GM19025 (cell line): ENCODE results near the gene ZNF124.
"Not testable (repeated sequence)": the region's sequence is repeated elsewhere in the genome, so short reads cannot be mapped to it uniquely, and the experiment has no call there.

Experiments used
- ATAC-seq: cut with Tn5 transposase; IDR thresholded peaks from one replicate; pipeline ENCODE4 v1.9.1; 2021; ENCODE audit warnings: mild to moderate bottlenecking, low read depth, moderate library complexity; ENCODE audit not compliant: unreplicated experiment

The ZNF124 gene

GRCh38 chr1:247173431-247173830 is 1.6 kb upstream of the ZNF124 start:
- no peak for ATAC-seq

GRCh38 chr1:247172996-247173395 is 1.2 kb upstream of the ZNF124 start:
- ATAC-seq: no peak

- ATAC-seq: peak; percentile 59
These were observed 377 bp downstream of the ZNF124 start for GRCh38 chr1:247171443-247171842.

- no peak for ATAC-seq
These were observed 6.1 kb downstream of the ZNF124 start for GRCh38 chr1:247165674-247166073.

- no peak for ATAC-seq
These were observed 7.1 kb downstream of the ZNF124 start for GRCh38 chr1:247164694-247165093.

GRCh38 chr1:247156787-247157232 is 15.0 kb downstream of the ZNF124 start:
- no peak for ATAC-seq

GRCh38 chr1:247147781-247148180 is 24.0 kb downstream of the ZNF124 start:
- ATAC-seq: no peak

- ATAC-seq: not testable (repeated sequence)
These were observed 24.7 kb downstream of the ZNF124 start for GRCh38 chr1:247147120-247147519.

- no peak for ATAC-seq
These were observed 25.1 kb downstream of the ZNF124 start for GRCh38 chr1:247146671-247147070.

- no peak for ATAC-seq
These were observed 26.5 kb downstream of the ZNF124 start for GRCh38 chr1:247145279-247145678.

GRCh38 chr1:247139557-247139956 is 32.3 kb downstream of the ZNF124 start:
- not testable (repeated sequence) for ATAC-seq

- no peak for ATAC-seq
These were observed 40.6 kb downstream of the ZNF124 start for GRCh38 chr1:247131236-247131635.

- not testable (repeated sequence) for ATAC-seq
These were observed 44.1 kb downstream of the ZNF124 start for GRCh38 chr1:247127519-247128282.

- peak; percentile 52 for ATAC-seq
These were observed 45.2 kb downstream of the ZNF124 start for GRCh38 chr1:247126601-247127000.

- ATAC-seq: peak; percentile 98
These were observed 45.7 kb downstream of the ZNF124 start for GRCh38 chr1:247126166-247126565.

GRCh38 chr1:247121382-247121781 is 50.4 kb downstream of the ZNF124 start:
- no peak for ATAC-seq

GRCh38 chr1:247120408-247120668 is 51.5 kb downstream of the ZNF124 start:
- ATAC-seq: not testable (repeated sequence)

GRCh38 chr1:247119600-247120407 is 52.0 kb downstream of the ZNF124 start:
- ATAC-seq: no peak

- no peak for ATAC-seq
These were observed 52.8 kb downstream of the ZNF124 start for GRCh38 chr1:247118946-247119446.

- ATAC-seq: no peak
These were observed 56.3 kb downstream of the ZNF124 start for GRCh38 chr1:247115545-247115944.

GRCh38 chr1:247115141-247115510 is 56.7 kb downstream of the ZNF124 start:
- ATAC-seq: no peak
